Pancreas (tissue), 10 donors: ENCODE data around the gene HNMT. TPM values are rescaled to one million over a fixed set of nuclear protein-coding genes. Genes with fewer than 3 reads are reported as not detected.

Experiments
- ATAC-seq, 4 donors: fragments of 200-7000 bp; cut with Tn5 transposase; one replicate each; pipeline versions ENCODE4 v1.8.0 to v1.9.1; 2020; ENCODE audit warnings: mild to moderate bottlenecking in 4 of 4, moderate library complexity in 4 of 4
- DNase-seq, 6 donors: peaks; one replicate each; pipeline ENCODE4 v3.0.0-alpha.2; 2020
- FAIRE-seq: peaks from 2 replicates; lab custom pipeline; 2012; peaks lifted over from hg19 to GRCh38; lab: Jason Lieb, UNC
- H3K27ac ChIP-seq, 4 donors: fragments of 200-600 bp; sonication (generic); 1 replicate in 3 of 4; 2 replicates in 1 of 4; pipeline versions ENCODE4 v1.5.0 to v1.8.0; 2020
- H3K27me3 ChIP-seq, 4 donors: fragments of 200-600 bp; one replicate each; pipeline ENCODE4 v1.8.0; 2021
- H3K36me3 ChIP-seq, 3 donors: fragments of 200-600 bp; sonication (generic) in 1 of 3; one replicate each; pipeline versions ENCODE4 v1.5.0 to v1.8.0; 2020 to 2021
- H3K4me1 ChIP-seq, 3 donors: fragments of 200-600 bp; one replicate each; pipeline ENCODE4 v1.8.0; 2021
- H3K4me3 ChIP-seq, 4 donors: fragments of 200-600 bp; sonication (generic) in 2 of 4; one replicate each; pipeline versions ENCODE4 v1.5.0 to v1.8.0; 2020 to 2021
- H3K9me3 ChIP-seq, 4 donors: fragments of 200-600 bp; one replicate each; pipeline ENCODE4 v1.8.0; 2021
- WGBS, 2 donors: extraction: QIAGEN DNeasy Blood & Tissue Kit; methylation state at CpG; one replicate each; pipeline ENCODE4 v1.1.7; 2013; 5-methylcytosine and 5-hydroxymethylcytosine counted together
- intact Hi-C, 3 donors: fragments of 100-400 bp; cut with DNase I; formaldehyde crosslinking; loops; one replicate each; pipeline versions ENCODE4 v1.11.1 to v1.14.2; 2022
- polyA plus RNA-seq, 2 donors: library from polyadenylated mRNA; stranded (reverse); fragments of 200-250 nt; gene quantifications; one replicate each; pipeline ENCODE4 v1.2.3, GENCODE V29; 2013
- total RNA-seq, 6 donors: library from RNA; stranded (reverse); fragmentation: NEBNext Ultra II Directional in 4 of 6; extraction: Animal tissue kit (Norgen Biotek cat#: 25700) in 4 of 6; gene quantifications; one replicate each; pipeline versions ENCODE4 v1.2.1 to v1.2.4, GENCODE V29; 2021 to 2023
- TF ChIP-seq, protein P1 (sequence below), 4 donors: fragments of 200-600 bp; sonication (generic) in 3 of 4; IDR thresholded peaks; one replicate each; pipeline versions ENCODE4 v1.5.0 to v1.8.0; 2021; ENCODE audit warnings: antibody characterized with exemption in 4 of 4
- donor health status: healthy with polysubstance abuse.
- donor health status: DM: no; HTN: no; CAD: no; lungs with moderate emphysema.
- donor health status: DM: no; HTN: no; CAD: no.
- donor health status: control.
- donor health status: control.
- donor health status: Bipolar disorder and iron deficiency.
- donor health status: DM: yes; HTN: yes; CAD: no.
- donor health status: DM: no; HTN: no; CAD: no.
- donor health status: DM: no; HTN: no; CAD: no.
- donor health status: DM: yes; HTN: yes; CAD: no.

HNMT gene
- total and polyA plus RNA-seq, 8 donors = 14.8 to 44.6 (median 25.1) TPM

DNA sequence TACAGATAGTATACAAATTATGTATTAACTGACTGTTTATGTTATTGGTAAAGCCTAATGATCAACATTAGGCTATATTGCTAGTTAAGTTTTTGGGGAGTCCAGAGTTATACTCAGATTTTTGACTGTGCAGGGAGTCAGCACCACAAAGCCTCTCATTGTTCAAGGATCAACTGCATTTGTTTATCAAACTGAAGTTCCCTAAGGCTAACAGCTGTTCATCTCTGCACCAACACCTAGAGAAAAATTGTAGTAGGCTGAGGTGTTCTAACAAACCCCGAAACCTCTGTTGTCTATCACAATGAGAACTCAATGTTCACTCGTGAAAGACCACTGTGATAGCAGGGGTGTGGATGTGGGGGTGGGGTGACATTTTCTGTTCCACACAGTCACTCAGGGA lies 97.7 kb downstream of the HNMT start:
- H3K4me1 ChIP-seq = no peaks in the 10 kb centered on the region
- no peak for FAIRE-seq
- 89 to 95% methylated on average over 2 of the region's 2 CpGs for WGBS, 2 donors
- H3K9me3 ChIP-seq = no peaks in the 10 kb centered on the region
- no peaks in the 10 kb centered on the region for H3K36me3 ChIP-seq
- no peak overlapping the region for H3K27ac ChIP-seq
- no peak for ATAC-seq
- TF ChIP-seq, protein P1, sequence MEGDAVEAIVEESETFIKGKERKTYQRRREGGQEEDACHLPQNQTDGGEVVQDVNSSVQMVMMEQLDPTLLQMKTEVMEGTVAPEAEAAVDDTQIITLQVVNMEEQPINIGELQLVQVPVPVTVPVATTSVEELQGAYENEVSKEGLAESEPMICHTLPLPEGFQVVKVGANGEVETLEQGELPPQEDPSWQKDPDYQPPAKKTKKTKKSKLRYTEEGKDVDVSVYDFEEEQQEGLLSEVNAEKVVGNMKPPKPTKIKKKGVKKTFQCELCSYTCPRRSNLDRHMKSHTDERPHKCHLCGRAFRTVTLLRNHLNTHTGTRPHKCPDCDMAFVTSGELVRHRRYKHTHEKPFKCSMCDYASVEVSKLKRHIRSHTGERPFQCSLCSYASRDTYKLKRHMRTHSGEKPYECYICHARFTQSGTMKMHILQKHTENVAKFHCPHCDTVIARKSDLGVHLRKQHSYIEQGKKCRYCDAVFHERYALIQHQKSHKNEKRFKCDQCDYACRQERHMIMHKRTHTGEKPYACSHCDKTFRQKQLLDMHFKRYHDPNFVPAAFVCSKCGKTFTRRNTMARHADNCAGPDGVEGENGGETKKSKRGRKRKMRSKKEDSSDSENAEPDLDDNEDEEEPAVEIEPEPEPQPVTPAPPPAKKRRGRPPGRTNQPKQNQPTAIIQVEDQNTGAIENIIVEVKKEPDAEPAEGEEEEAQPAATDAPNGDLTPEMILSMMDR (IDR thresholded peaks at IDR 0.05) = no peak
- no peak for DNase-seq
- intact Hi-C loops = no loop called here
- no peaks in the 10 kb centered on the region for H3K27me3 ChIP-seq
- H3K4me3 ChIP-seq = no peak overlapping the region

DNA sequence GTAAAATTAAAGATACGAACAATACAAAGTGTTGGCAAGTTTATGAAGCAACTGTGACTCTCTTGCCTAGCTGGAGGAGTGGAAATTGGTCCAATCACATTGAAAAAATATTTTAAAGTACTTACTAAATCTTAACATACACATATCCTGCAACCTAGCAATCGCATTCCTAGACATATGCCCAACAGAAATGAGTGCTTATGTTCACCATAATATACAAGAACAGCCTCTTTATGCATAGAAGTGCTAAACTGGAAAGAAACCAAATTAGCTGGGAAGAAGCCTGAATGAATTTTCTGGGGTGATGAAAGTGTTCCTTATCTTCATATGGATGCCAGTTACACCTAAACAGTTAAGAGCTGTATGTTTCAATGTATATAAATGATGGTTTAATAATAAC lies 98.9 kb downstream of the HNMT start:
- no peak for FAIRE-seq
- no peak for ATAC-seq
- Histone ChIP-seq H3K4me3 (no peak overlapping the region), H3K36me3 (no peaks in the 10 kb centered on the region), H3K27ac (no peak overlapping the region), H3K9me3 (no peaks in the 10 kb centered on the region), H3K4me1 (no peaks in the 10 kb centered on the region), H3K27me3 (no peaks in the 10 kb centered on the region)
- no peak for DNase-seq
- 91 to 97% methylated on average over 2 of the region's 2 CpGs for WGBS, 2 donors
- intact Hi-C loops = no loop called here
- TF ChIP-seq, protein P1 (IDR thresholded peaks at IDR 0.05) = no peak
